ENCODE results near the gene CAPZA1. TPM values are rescaled to one million over a fixed set of nuclear protein-coding genes. Genes with fewer than 3 reads are reported as not detected.

CAPZA1 gene
- total and polyA plus RNA-seq, 2 experiments from 2014 or later, result 109 to 177 TPM

DNA sequence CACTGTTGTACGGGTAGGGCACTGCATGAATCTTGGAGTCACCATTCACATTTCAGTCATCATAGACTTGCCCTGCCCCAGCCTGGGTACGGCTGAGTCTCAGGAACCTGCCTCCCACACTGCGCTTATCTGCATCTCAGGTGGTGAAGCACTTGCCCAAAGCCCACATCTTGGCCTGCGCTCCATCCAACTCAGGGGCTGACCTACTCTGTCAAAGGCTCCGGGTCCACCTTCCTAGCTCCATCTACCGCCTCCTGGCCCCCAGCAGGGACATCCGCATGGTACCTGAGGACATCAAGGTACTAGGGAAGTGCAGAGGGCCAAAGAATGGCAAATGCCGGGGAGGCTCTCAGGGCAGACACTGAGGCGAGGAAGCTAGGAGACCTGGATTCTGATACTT lies 75.6 kb downstream of the CAPZA1 start:
- Histone ChIP-seq H2AFZ (no peak overlapping the region), H3K4me1 (ENCODE audit: insufficient read depth) (peaks cover 30% of the 10 kb centered on the region), H3K36me3 (replicated peaks; ENCODE audit: insufficient read depth, low read depth) (no peaks in the 10 kb centered on the region), H3K79me2 (no peaks in the 10 kb centered on the region), H3K9me3 (ENCODE audit: low read depth) (no peaks in the 10 kb centered on the region), H3K27ac (no peak overlapping the region), H3K9me2 (replicated peaks; ENCODE audit: insufficient read depth) (no peaks in the 10 kb centered on the region), H3K27me3 (no peaks in the 10 kb centered on the region), H4K20me1 (ENCODE audit: insufficient read depth, poor library complexity, severe bottlenecking) (no peaks in the 10 kb centered on the region), H3K4me3 (no peak overlapping the region), H3K4me2 (no peak overlapping the region)
- 98% methylated on average over 9 of the region's 9 CpGs for WGBS (ENCODE audit: low lambda C conversion rate, missing lambda C conversion rate)
- no peak for TF ChIP-seq EZH2 (IDR thresholded peaks at IDR 0.05; ENCODE audit: borderline replicate concordance)
- TF ChIP-seq CTCF (IDR thresholded peaks at IDR 0.05; ENCODE audit: poor library complexity), result no peak
- TF ChIP-seq EZH2phosphoT487 (IDR thresholded peaks at IDR 0.05; ENCODE audit: low read depth, severe bottlenecking, unreplicated experiment), result no peak
- no peak for DNase-seq (ENCODE audit: low spot score)

DNA sequence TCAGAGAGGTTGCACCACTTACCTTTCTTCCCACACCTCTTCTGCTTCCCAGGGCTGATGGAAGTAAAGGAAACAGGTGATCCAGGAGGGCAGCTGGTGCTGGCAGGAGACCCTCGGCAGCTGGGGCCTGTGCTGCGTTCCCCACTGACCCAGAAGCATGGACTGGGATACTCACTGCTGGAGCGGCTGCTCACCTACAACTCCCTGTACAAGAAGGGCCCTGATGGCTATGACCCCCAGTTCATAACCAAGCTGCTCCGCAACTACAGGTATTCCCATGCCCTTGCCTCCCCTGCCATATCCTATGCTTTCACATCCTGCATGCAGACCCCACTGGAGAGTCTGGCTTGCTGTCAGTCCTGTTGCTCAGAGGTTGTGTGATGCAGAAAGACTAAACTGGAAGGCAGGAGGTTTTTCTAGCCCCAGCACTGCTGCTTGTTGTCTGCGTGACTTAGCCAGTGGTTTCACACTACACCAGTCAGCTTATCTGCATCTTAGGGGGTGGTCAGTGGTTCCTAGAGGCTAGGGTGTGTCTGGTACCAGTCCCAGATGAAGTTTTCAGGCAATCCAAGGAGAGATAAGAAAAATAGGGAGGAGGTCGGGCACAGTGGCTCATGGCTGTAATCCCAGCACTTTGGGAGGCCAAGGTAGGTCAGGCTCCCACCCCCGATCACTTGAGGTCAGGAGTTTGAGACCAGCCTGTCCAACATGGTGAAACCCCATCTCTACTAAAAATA lies 77.1 kb downstream of the CAPZA1 start:
- H3K4me3 ChIP-seq, result no peak overlapping the region
- H3K27ac ChIP-seq, result peak overlapping the region; percentile 97
- no peaks in the 10 kb centered on the region for H3K9me2 ChIP-seq (replicated peaks; ENCODE audit: insufficient read depth)
- no peaks in the 10 kb centered on the region for H3K36me3 ChIP-seq (replicated peaks; ENCODE audit: insufficient read depth, low read depth)
- H3K27me3 ChIP-seq, result no peaks in the 10 kb centered on the region
- H3K9me3 ChIP-seq (ENCODE audit: low read depth), result no peaks in the 10 kb centered on the region
- DNase-seq (ENCODE audit: low spot score), result no peak
- no peak overlapping the region for H2AFZ ChIP-seq
- TF ChIP-seq EZH2 (IDR thresholded peaks at IDR 0.05; ENCODE audit: borderline replicate concordance) (no peak), EZH2phosphoT487 (IDR thresholded peaks at IDR 0.05; ENCODE audit: low read depth, severe bottlenecking, unreplicated experiment) (no peak), CTCF (IDR thresholded peaks at IDR 0.05; ENCODE audit: poor library complexity) (no peak)
- H3K4me2 ChIP-seq, result no peak overlapping the region
- H4K20me1 ChIP-seq (ENCODE audit: insufficient read depth, poor library complexity, severe bottlenecking), result no peaks in the 10 kb centered on the region
- H3K79me2 ChIP-seq, result no peaks in the 10 kb centered on the region
- H3K4me1 ChIP-seq (ENCODE audit: insufficient read depth), result peaks cover 43% of the 10 kb centered on the region
- 91% methylated on average over 7 of the region's 7 CpGs for WGBS (ENCODE audit: low lambda C conversion rate, missing lambda C conversion rate)

DNA sequence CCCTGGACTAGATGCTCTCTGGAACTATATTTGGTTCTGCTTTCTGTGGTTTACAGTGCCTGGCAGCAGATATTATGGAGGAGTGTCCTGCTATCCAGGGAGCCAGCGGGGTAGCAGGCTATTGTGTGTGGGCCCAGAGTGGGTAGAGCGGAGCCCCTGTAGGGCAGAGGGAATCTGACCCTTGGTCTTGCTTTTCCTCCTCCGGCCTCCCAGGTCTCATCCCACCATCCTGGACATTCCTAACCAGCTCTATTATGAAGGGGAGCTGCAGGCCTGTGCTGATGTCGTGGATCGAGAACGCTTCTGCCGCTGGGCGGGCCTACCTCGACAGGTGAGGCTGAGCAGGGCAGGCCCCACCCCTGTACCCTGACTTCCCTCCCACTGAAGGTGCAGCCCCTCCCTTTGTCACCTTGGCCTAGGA lies 78.2 kb downstream of the CAPZA1 start:
- Histone ChIP-seq H4K20me1 (ENCODE audit: insufficient read depth, poor library complexity, severe bottlenecking) (no peaks in the 10 kb centered on the region), H2AFZ (no peak overlapping the region), H3K4me1 (ENCODE audit: insufficient read depth) (peaks cover 53% of the 10 kb centered on the region), H3K27ac (peak overlapping the region; percentile 97), H3K9me3 (ENCODE audit: low read depth) (no peaks in the 10 kb centered on the region), H3K27me3 (no peaks in the 10 kb centered on the region), H3K36me3 (replicated peaks; ENCODE audit: insufficient read depth, low read depth) (no peaks in the 10 kb centered on the region), H3K9me2 (replicated peaks; ENCODE audit: insufficient read depth) (no peaks in the 10 kb centered on the region), H3K79me2 (peaks cover 8% of the 10 kb centered on the region), H3K4me3 (no peak overlapping the region), H3K4me2 (peak overlapping the region; percentile 47)
- DNase-seq (ENCODE audit: low spot score), result no peak
- WGBS (ENCODE audit: low lambda C conversion rate, missing lambda C conversion rate), result 87% methylated on average over 9 of the region's 9 CpGs
- TF ChIP-seq EZH2phosphoT487 (IDR thresholded peaks at IDR 0.05; ENCODE audit: low read depth, severe bottlenecking, unreplicated experiment), result no peak
- TF ChIP-seq EZH2 (IDR thresholded peaks at IDR 0.05; ENCODE audit: borderline replicate concordance), result no peak
- TF ChIP-seq CTCF (IDR thresholded peaks at IDR 0.05; ENCODE audit: poor library complexity), result no peak

Data from hepatocyte (in vitro differentiated cells).